HepG2 (cell line): ENCODE data around the gene FAM170B. TPM values are rescaled to one million over a fixed set of nuclear protein-coding genes. Genes with fewer than 3 reads are reported as not detected.

ENCODE experiments used
- ATAC-seq: fragments of 200-7000 bp; cut with Tn5 transposase; 3 replicates; pipeline ENCODE4 v1.9.1; 2020; ENCODE audit warnings: mild to moderate bottlenecking, moderate library complexity
- BruUV-seq: library from RNA; stranded (reverse); fragments of 400-500 nt; replicated peaks from 2 replicates; lab custom pipeline; 2021; lab: Mats Ljungman, UMichigan
- CTCF ChIA-PET: fragments of 300-600 bp; formaldehyde crosslinking; extraction: SDS; loops from one replicate; lab custom pipeline; 2021; ENCODE audit warnings: low total read pairs, inconsistent platforms, low intra/inter-chr PET ratio; lab: Yijun Ruan, JAX
- POLR2A ChIA-PET: fragments of 350-600 bp; sonication (Branson Sonifier 250); formaldehyde crosslinking; loops from one replicate; lab custom pipeline; 2020; ENCODE audit warnings: antibody characterized with exemption, inconsistent platforms; lab: Yijun Ruan, JAX
- DNase-seq: peaks from one replicate; pipeline ENCODE4 v3.0.0-alpha.2; 2015; ENCODE audit warnings: low spot score
- FAIRE-seq: peaks from 3 replicates; lab custom pipeline; 2011; peaks lifted over from hg19 to GRCh38; lab: Jason Lieb, UNC
- H2AFZ ChIP-seq: one replicate; pipeline ENCODE4 v1.6.1; 2011; ENCODE audit warnings: low read length, inconsistent platforms
- H3K27ac ChIP-seq: fragments of 300-600 bp; 3 replicates; pipeline ENCODE4 v1.8.0; 2011; ENCODE audit warnings: mixed run types, mild to moderate bottlenecking, mixed read lengths, low read length, inconsistent platforms; ENCODE audit not compliant: insufficient read depth; ENCODE audit errors: extremely low read length
- H3K27me3 ChIP-seq, 2 experiments: fragments of 200-600 bp in 1 of 2; 2 replicates in 1 of 2; 3 replicates in 1 of 2; pipeline versions ENCODE4 v1.6.0 to v1.8.0; 2011; ENCODE audit warnings: low read length in 2 of 2, mild to moderate bottlenecking in 2 of 2, moderate library complexity in 2 of 2, inconsistent platforms in 1 of 2; ENCODE audit not compliant: insufficient read depth in 2 of 2, control insufficient read depth in 1 of 2
- H3K36me3 ChIP-seq, 2 experiments: fragments of 200-600 bp in 1 of 2; replicated peaks in 1 of 2; 2 replicates in 1 of 2; 3 replicates in 1 of 2; pipeline versions ENCODE4 v1.5.1 to v1.8.0; 2011; ENCODE audit warnings: low read length in 2 of 2, inconsistent platforms in 1 of 2; ENCODE audit not compliant: insufficient read depth in 2 of 2, control insufficient read depth in 1 of 2
- H3K4me1 ChIP-seq: 2 replicates; pipeline ENCODE4 v1.5.1; 2012; ENCODE audit warnings: low read length, inconsistent platforms; ENCODE audit not compliant: insufficient read depth
- H3K4me2 ChIP-seq: 2 replicates; pipeline ENCODE4 v1.6.0; 2011; ENCODE audit warnings: low read depth, low read length, inconsistent platforms
- H3K4me3 ChIP-seq, 3 experiments: fragments of 200-600 bp in 1 of 3; sonication (generic), shearing (Covaris generic) in 1 of 3; replicated peaks in 1 of 3; 2 replicates each; pipeline ENCODE4 v1.5.1; 2011 to 2016; ENCODE audit warnings: low read length in 3 of 3, inconsistent platforms in 2 of 3, low read depth in 2 of 3, mild to moderate bottlenecking in 2 of 3, control low read depth in 1 of 3, mixed read lengths in 1 of 3; ENCODE audit not compliant: insufficient read depth in 1 of 3
- H3K79me2 ChIP-seq: one replicate; pipeline ENCODE4 v1.6.1; 2011; ENCODE audit warnings: low read length, inconsistent platforms; ENCODE audit not compliant: insufficient read depth
- H3K9ac ChIP-seq: 2 replicates; pipeline ENCODE4 v1.6.0; 2011; ENCODE audit warnings: mild to moderate bottlenecking, low read depth, low read length, inconsistent platforms; ENCODE audit not compliant: insufficient read depth
- H3K9me3 ChIP-seq: 2 replicates; pipeline ENCODE4 v1.5.1; 2012; ENCODE audit warnings: mild to moderate bottlenecking, low read length
- H4K20me1 ChIP-seq: 2 replicates; pipeline ENCODE4 v1.6.0; 2011; ENCODE audit warnings: inconsistent platforms, mild to moderate bottlenecking, low read length, moderate library complexity; ENCODE audit not compliant: insufficient read depth
- ZKSCAN8 ChIP-seq: IDR thresholded peaks from 2 replicates; pipeline ENCODE4 v1.6.1; 2016; ENCODE audit warnings: borderline replicate concordance, missing genetic modification reagents, missing compliant biosample characterization
- ZNF138 ChIP-seq: sonication (generic); formaldehyde crosslinking; IDR thresholded peaks from 2 replicates; pipeline ENCODE4 v1.5.0; 2020; ENCODE audit warnings: mild to moderate bottlenecking, low read depth, missing genetic modification reagents
- ZNF30 ChIP-seq: sonication (generic); formaldehyde crosslinking; IDR thresholded peaks from 2 replicates; pipeline ENCODE4 v1.5.0; 2020; ENCODE audit warnings: mild to moderate bottlenecking, missing genetic modification reagents
- ZNF335 ChIP-seq: sonication (generic); formaldehyde crosslinking; IDR thresholded peaks from 2 replicates; pipeline ENCODE4 v1.4.0; 2020; ENCODE audit warnings: missing genetic modification reagents
- ZNF354B ChIP-seq: sonication (generic); formaldehyde crosslinking; IDR thresholded peaks from 2 replicates; pipeline ENCODE4 v1.8.0; 2022; ENCODE audit warnings: mild to moderate bottlenecking, missing genetic modification reagents
- ZNF556 ChIP-seq: sonication (generic); formaldehyde crosslinking; IDR thresholded peaks from 2 replicates; pipeline ENCODE4 v1.4.0; 2020; ENCODE audit warnings: mild to moderate bottlenecking, missing genetic modification reagents, borderline replicate concordance
- ZNF567 ChIP-seq: sonication (generic); formaldehyde crosslinking; IDR thresholded peaks from 2 replicates; pipeline ENCODE4 v1.8.1; 2023; ENCODE audit warnings: mild to moderate bottlenecking, missing genetic modification reagents, borderline replicate concordance
- WGBS: methylation state at CpG from one replicate; pipeline ENCODE4 v1.1.6; 2017; ENCODE audit warnings: low lambda C conversion rate; 5-methylcytosine and 5-hydroxymethylcytosine counted together
- in situ Hi-C: cut with HindIII; loops from 2 replicates; pipeline ENCODE4 v1.10.0; 2017; ENCODE audit warnings: low pct_unique_long_range_greater_than_20kb; ENCODE audit not compliant: extremely low pct_ligation_motif_present
- intact Hi-C: fragments of 100-400 bp; cut with micrococcal nuclease; formaldehyde crosslinking; loops from one replicate; pipeline ENCODE4 v1.10.0; 2022; ENCODE audit not compliant: unreplicated experiment
- polyA plus RNA-seq, 8 experiments: library from polyadenylated mRNA; depleted of rRNA in 3 of 8; stranded (reverse) in 7 of 8; unstranded in 1 of 8; fragments of >200 nt; fragmentation: Illumina TruSeq in 4 of 8; extraction: Trizol in 4 of 8; gene quantifications; 2 replicates each; pipeline versions ENCODE4 v1.2.1 to v1.2.3, GENCODE V29; 2011 to 2016; ENCODE audit warnings: low read depth in 4 of 8, missing spikeins in 1 of 8, mixed read lengths in 1 of 8; ENCODE audit not compliant: insufficient read depth in 1 of 8
- total RNA-seq, 5 experiments: library from RNA; depleted of rRNA; stranded (reverse); fragments of >200 nt; fragmentation: Illumina TruSeq; extraction: Trizol; gene quantifications; 2 replicates each; pipeline ENCODE4 v1.2.3, GENCODE V29; 2016; ENCODE audit warnings: low read depth in 1 of 5
- TF ChIP-seq, protein P1 (sequence below): sonication (generic); formaldehyde crosslinking; IDR thresholded peaks from 2 replicates; pipeline ENCODE4 v1.8.1; 2023; ENCODE audit warnings: missing genetic modification reagents, inconsistent platforms, borderline replicate concordance

FAM170B gene
- total and polyA plus RNA-seq, 2 of the 13 experiments (the other 11 are each of a cell fraction or from before 2014, with no cell fraction given): not detected

DNA sequence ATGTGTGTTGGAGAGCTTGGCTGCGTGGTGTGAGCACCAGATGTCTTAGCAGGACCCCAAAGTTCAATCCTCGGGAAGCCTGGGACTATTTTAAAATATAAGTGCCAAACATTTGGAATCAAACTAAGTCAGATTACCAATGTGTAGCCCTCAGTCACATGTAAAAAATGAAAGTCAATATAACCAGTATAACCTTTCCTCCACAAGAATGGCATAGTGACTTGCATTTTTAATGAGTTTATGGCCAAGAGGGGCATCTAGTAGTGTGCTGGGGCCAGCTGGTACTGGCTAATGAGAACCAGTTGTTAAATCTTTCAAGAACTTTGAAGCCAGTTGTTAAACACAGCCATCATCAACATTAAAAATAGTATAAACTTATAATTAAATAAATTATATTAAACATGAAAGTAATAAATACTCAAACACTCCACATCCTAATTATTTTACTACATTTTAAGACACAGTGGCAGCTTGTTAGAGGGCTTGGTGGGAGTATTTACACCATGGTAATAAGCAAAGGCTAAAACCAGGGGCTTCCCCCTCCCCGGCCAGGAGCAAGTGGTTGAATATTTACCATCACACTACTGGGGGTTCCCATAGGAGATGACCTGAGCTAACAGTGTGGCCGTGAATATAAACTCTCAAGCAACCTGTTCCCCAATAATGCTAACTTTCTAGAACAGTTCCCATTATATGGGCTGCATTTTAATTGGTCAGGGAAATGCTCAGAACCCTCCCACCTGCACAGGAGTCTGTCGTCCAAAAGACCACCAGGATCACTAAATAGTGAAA is 7.9 kb upstream of the FAM170B start:
- Histone ChIP-seq H2AFZ (no peak overlapping the region), H3K27ac (no peak overlapping the region), H3K4me3 (no peak overlapping the region), H3K79me2 (no peaks in the 10 kb centered on the region), H3K9ac (no peak overlapping the region), H3K4me1 (no peaks in the 10 kb centered on the region), H4K20me1 (no peaks in the 10 kb centered on the region), H3K36me3 (no peaks in the 10 kb centered on the region), H3K27me3 (peaks cover 1 to 4% of the 10 kb centered on the region in 2 experiments; a peak in 2 of 5 replicates), H3K9me3 (no peaks in the 10 kb centered on the region), H3K4me2 (no peak overlapping the region)
- BruUV-seq: no TSS peak
- ChIA-PET POLR2A (no interaction called here), CTCF (no interaction called here)
- intact Hi-C loops: no loop called here
- TF ChIP-seq ZNF335 (CRISPR knock-in tag) (no peak), ZNF556 (CRISPR knock-in tag) (no peak), ZNF138 (CRISPR knock-in tag) (no peak), ZNF30 (CRISPR knock-in tag) (no peak), ZNF567 (CRISPR knock-in tag) (no peak), ZKSCAN8 (CRISPR knock-in tag) (no peak), ZNF354B (no peak)
- TF ChIP-seq, protein P1, sequence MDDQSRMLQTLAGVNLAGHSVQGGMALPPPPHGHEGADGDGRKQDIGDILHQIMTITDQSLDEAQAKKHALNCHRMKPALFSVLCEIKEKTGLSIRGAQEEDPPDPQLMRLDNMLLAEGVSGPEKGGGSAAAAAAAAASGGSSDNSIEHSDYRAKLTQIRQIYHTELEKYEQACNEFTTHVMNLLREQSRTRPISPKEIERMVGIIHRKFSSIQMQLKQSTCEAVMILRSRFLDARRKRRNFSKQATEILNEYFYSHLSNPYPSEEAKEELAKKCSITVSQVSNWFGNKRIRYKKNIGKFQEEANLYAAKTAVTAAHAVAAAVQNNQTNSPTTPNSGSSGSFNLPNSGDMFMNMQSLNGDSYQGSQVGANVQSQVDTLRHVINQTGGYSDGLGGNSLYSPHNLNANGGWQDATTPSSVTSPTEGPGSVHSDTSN (CRISPR knock-in tag): no peak
- WGBS: 0% methylated on average over 5 of the region's 5 CpGs
- DNase-seq (no peak), FAIRE-seq (no peak), ATAC-seq (no peak)
- in situ Hi-C loops: no loop called here
